ES-I3 (cell line): ENCODE results near the gene TMSB15B.
"Not testable (repeated sequence)": the region's sequence is repeated elsewhere in the genome, so short reads cannot be mapped to it uniquely, and the experiment has no call there.

Experiments
- H3K36me3 ChIP-seq: 2 replicates; pipeline ENCODE4 v1.6.1; 2013; ENCODE audit warnings: mild to moderate bottlenecking, low read length, control low read depth, moderate library complexity; ENCODE audit not compliant: insufficient read depth
- H3K4me1 ChIP-seq: 2 replicates; pipeline ENCODE4 v1.6.1; 2013; ENCODE audit warnings: mild to moderate bottlenecking, control low read depth, low read length; ENCODE audit not compliant: insufficient read depth
- H3K9ac ChIP-seq: 2 replicates; pipeline ENCODE4 v1.6.1; 2013; ENCODE audit warnings: low read depth, mild to moderate bottlenecking, low read length, moderate library complexity
- H3K9me3 ChIP-seq: 2 replicates; pipeline ENCODE4 v1.6.1; 2013; ENCODE audit warnings: mild to moderate bottlenecking, low read length, moderate library complexity; ENCODE audit not compliant: control insufficient read depth, insufficient read depth

Gene TMSB15B

GRCh38 chrX:103960599-103960998 is 1.8 kb upstream of the TMSB15B start:
- not testable (repeated sequence) for H3K9me3 ChIP-seq, H3K9ac ChIP-seq, H3K36me3 ChIP-seq, H3K4me1 ChIP-seq

- H3K4me1 ChIP-seq, H3K9ac ChIP-seq, H3K36me3 ChIP-seq, H3K9me3 ChIP-seq: not testable (repeated sequence)
Measured at GRCh38 chrX:103983508-103983907, 21.1 kb downstream of the TMSB15B start.

GRCh38 chrX:103999234-103999633 is 36.8 kb downstream of the TMSB15B start:
- no peaks in the 10 kb centered on the region for H3K9me3 ChIP-seq
- H3K4me1 ChIP-seq = no peaks in the 10 kb centered on the region
- no peaks in the 10 kb centered on the region for H3K36me3 ChIP-seq
- no peak overlapping the region for H3K9ac ChIP-seq

GRCh38 chrX:104008831-104009230 is 46.4 kb downstream of the TMSB15B start:
- no peaks in the 10 kb centered on the region for H3K4me1 ChIP-seq
- H3K9ac ChIP-seq = no peak overlapping the region
- H3K36me3 ChIP-seq = no peaks in the 10 kb centered on the region
- no peaks in the 10 kb centered on the region for H3K9me3 ChIP-seq

GRCh38 chrX:104013158-104013557 is 50.7 kb downstream of the TMSB15B start:
- H3K9me3 ChIP-seq = no peaks in the 10 kb centered on the region; the same call in 1 of the 2 replicates
- no peaks in the 10 kb centered on the region for H3K4me1 ChIP-seq
- no peak overlapping the region for H3K9ac ChIP-seq
- H3K36me3 ChIP-seq = no peaks in the 10 kb centered on the region

- Histone ChIP-seq H3K9ac (no peak within 1 kb of the TSS), H3K9me3 (no peaks in the 10 kb centered on the region; the same call in 1 of the 2 replicates), H3K36me3 (no peaks in the 10 kb centered on the region), H3K4me1 (no peaks in the 10 kb centered on the region)
Measured at GRCh38 chrX:104013606-104014005, 51.2 kb downstream of the TMSB15B start, which contains the start of gene H2BW1. Gene H2BW1 (minus strand): TSS chrX:104013708. CDS start chrX:104013576, 132 bp downstream.

- H3K36me3 ChIP-seq = not testable (repeated sequence)
Measured at GRCh38 chrX:104015576-104015975, 53.1 kb downstream of the TMSB15B start.

More at GRCh38 chrX:104015576-104015975, 53.1 kb downstream of the TMSB15B start:
- H3K9me3 ChIP-seq, H3K4me1 ChIP-seq, H3K9ac ChIP-seq: not testable (repeated sequence)
